Esophagus muscularis mucosa (tissue), 4 donors: ENCODE measurements around the gene ARV1.

Experiments
- EP300 ChIP-seq: sonication (generic); formaldehyde crosslinking; IDR thresholded peaks from one replicate; pipeline ENCODE4 v1.6.1; 2017; ENCODE audit warnings: antibody characterized with exemption
- POLR2A ChIP-seq: fragments of 450-650 bp; IDR thresholded peaks from one replicate; pipeline ENCODE4 v1.6.1; 2017; ENCODE audit warnings: antibody characterized with exemption, moderate library complexity, mild to moderate bottlenecking, low read depth
- POLR2AphosphoS5 ChIP-seq, 2 donors: sonication (generic); formaldehyde crosslinking; IDR thresholded peaks; one replicate each; pipeline ENCODE4 v1.6.1; 2017; ENCODE audit warnings: antibody characterized with exemption in 2 of 2
- TF ChIP-seq, protein P1 (sequence below), 3 experiments: fragments of 200-600 bp in 2 of 3; fragments of 450-650 bp in 1 of 3; sonication (generic) in 2 of 3; IDR thresholded peaks; one replicate each; pipeline ENCODE4 v1.5.1; 2017 to 2019; ENCODE audit warnings: antibody characterized with exemption in 3 of 3, mild to moderate bottlenecking in 2 of 3, moderate library complexity in 1 of 3

DNA sequence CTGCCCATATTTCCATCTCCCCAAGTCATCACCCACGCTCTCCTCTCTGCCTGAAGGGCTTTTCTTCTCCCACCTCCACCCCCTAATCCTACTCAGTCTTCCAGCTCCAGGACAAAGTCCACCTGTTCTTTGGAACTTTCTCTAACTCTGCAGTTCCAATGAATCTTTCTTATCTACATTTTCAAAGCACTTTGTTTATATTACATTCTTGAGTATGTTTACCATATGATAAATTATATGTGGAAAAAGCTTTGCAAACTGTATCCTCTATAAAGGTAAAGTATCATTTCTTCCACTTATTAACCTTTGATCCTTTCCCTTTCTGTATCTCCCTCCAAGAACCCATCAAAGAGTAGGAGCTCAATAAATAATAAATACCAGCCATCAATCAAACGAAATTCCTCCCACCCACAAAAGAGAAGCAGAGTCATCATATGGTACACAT is 39.9 kb upstream of the ARV1 start:
- TF ChIP-seq, protein P1, sequence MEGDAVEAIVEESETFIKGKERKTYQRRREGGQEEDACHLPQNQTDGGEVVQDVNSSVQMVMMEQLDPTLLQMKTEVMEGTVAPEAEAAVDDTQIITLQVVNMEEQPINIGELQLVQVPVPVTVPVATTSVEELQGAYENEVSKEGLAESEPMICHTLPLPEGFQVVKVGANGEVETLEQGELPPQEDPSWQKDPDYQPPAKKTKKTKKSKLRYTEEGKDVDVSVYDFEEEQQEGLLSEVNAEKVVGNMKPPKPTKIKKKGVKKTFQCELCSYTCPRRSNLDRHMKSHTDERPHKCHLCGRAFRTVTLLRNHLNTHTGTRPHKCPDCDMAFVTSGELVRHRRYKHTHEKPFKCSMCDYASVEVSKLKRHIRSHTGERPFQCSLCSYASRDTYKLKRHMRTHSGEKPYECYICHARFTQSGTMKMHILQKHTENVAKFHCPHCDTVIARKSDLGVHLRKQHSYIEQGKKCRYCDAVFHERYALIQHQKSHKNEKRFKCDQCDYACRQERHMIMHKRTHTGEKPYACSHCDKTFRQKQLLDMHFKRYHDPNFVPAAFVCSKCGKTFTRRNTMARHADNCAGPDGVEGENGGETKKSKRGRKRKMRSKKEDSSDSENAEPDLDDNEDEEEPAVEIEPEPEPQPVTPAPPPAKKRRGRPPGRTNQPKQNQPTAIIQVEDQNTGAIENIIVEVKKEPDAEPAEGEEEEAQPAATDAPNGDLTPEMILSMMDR (IDR thresholded peaks at IDR 0.05), result no peak
- TF ChIP-seq POLR2A (no peak), POLR2AphosphoS5 (IDR thresholded peaks at IDR 0.05) (no peak), EP300 (no peak)
